Fibroblast of villous mesenchyme (primary cell): ENCODE measurements around the gene FBXL17. TPM values are rescaled to one million over a fixed set of nuclear protein-coding genes. Genes with fewer than 3 reads are reported as not detected.

ENCODE experiments used
- DNase-seq: peaks from one replicate; pipeline ENCODE4 v3.0.0-alpha.2; 2010; ENCODE audit warnings: low read depth
- H3K4me3 ChIP-seq: 2 replicates; pipeline ENCODE4 v1.5.1; 2011; ENCODE audit warnings: low read depth, mild to moderate bottlenecking, low read length
- CTCF ChIP-seq: IDR thresholded peaks from 2 replicates; pipeline ENCODE4 v1.5.1; 2012; ENCODE audit warnings: low read depth, mild to moderate bottlenecking, low read length; ENCODE audit not compliant: insufficient read depth
- total RNA-seq: library from RNA; depleted of rRNA; stranded (reverse); fragments of >200 nt; gene quantifications from 2 replicates; pipeline ENCODE4 v1.2.3, GENCODE V29; 2012

The FBXL17 gene
- total RNA-seq, 1 donor: 20.3 TPM

GRCh38 chr5:107964722-107965121, 417.2 kb downstream of the FBXL17 start:
- no peak for TF ChIP-seq CTCF
- no peak for DNase-seq
- no peak overlapping the region for H3K4me3 ChIP-seq

GRCh38 chr5:107959573-107960279, 422.2 kb downstream of the FBXL17 start:
- H3K4me3 ChIP-seq: no peak overlapping the region
- no peak for TF ChIP-seq CTCF
- no peak for DNase-seq

- H3K4me3 ChIP-seq: no peak overlapping the region
These were observed 423.0 kb downstream of the FBXL17 start for GRCh38 chr5:107958861-107959260.

GRCh38 chr5:107958432-107958831, 423.5 kb downstream of the FBXL17 start:
- no peak for DNase-seq
- no peak for TF ChIP-seq CTCF
- no peak overlapping the region for H3K4me3 ChIP-seq

More at GRCh38 chr5:107958861-107959260, 423.0 kb downstream of the FBXL17 start:
- TF ChIP-seq CTCF: no peak
- no peak for DNase-seq

- H3K4me3 ChIP-seq: no peak overlapping the region
- no peak for TF ChIP-seq CTCF
- DNase-seq: no peak
These were observed 424.8 kb downstream of the FBXL17 start for GRCh38 chr5:107957051-107957450.

GRCh38 chr5:107955321-107955720, 426.6 kb downstream of the FBXL17 start:
- DNase-seq: no peak
- TF ChIP-seq CTCF: no peak
- no peak overlapping the region for H3K4me3 ChIP-seq

- no peak overlapping the region for H3K4me3 ChIP-seq
- no peak for DNase-seq
- no peak for TF ChIP-seq CTCF
These were observed 427.6 kb downstream of the FBXL17 start for GRCh38 chr5:107954254-107954653.
